ENCODE data around the gene DDX5.

DNA sequence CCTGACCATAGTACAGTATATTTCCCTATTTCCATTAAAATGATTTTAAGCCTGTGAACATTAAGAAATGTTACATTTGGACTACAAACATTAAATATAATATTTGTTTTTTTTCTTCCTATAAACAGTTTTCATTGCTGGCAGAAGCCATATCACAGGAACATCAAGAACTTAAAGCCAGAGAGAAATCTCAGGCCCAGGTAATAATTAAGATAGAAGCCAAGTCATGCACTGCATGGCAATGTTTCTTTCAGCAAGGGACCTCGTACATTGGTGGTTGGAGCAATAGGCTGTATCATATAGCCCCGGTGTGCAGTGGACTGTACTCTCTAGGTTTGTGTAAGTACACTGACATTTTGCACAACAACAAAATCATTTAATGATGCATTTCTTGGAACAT, 30.8 kb upstream of the DDX5 start:
- TF ChIP-seq TAF1 (IDR thresholded peaks at IDR 0.05; ENCODE audit: borderline replicate concordance, insufficient read depth, low read length) (no peak), POLR2AphosphoS5 (IDR thresholded peaks at IDR 0.05; ENCODE audit: low read depth, low read length) (no peak), SIN3A (IDR thresholded peaks at IDR 0.05; ENCODE audit: borderline replicate concordance, insufficient read depth, low read length) (no peak), FOXP2 (optimal IDR thresholded peaks at IDR 0.05; ENCODE audit: borderline replicate concordance, extremely low read depth, extremely low read length, insufficient read depth) (no peak)
- TF ChIP-seq, protein P1, sequence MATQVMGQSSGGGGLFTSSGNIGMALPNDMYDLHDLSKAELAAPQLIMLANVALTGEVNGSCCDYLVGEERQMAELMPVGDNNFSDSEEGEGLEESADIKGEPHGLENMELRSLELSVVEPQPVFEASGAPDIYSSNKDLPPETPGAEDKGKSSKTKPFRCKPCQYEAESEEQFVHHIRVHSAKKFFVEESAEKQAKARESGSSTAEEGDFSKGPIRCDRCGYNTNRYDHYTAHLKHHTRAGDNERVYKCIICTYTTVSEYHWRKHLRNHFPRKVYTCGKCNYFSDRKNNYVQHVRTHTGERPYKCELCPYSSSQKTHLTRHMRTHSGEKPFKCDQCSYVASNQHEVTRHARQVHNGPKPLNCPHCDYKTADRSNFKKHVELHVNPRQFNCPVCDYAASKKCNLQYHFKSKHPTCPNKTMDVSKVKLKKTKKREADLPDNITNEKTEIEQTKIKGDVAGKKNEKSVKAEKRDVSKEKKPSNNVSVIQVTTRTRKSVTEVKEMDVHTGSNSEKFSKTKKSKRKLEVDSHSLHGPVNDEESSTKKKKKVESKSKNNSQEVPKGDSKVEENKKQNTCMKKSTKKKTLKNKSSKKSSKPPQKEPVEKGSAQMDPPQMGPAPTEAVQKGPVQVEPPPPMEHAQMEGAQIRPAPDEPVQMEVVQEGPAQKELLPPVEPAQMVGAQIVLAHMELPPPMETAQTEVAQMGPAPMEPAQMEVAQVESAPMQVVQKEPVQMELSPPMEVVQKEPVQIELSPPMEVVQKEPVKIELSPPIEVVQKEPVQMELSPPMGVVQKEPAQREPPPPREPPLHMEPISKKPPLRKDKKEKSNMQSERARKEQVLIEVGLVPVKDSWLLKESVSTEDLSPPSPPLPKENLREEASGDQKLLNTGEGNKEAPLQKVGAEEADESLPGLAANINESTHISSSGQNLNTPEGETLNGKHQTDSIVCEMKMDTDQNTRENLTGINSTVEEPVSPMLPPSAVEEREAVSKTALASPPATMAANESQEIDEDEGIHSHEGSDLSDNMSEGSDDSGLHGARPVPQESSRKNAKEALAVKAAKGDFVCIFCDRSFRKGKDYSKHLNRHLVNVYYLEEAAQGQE (IDR thresholded peaks at IDR 0.05; ENCODE audit: insufficient read depth in 1 of 2, low read depth in 2 of 2, low read length in 2 of 2) = no peak

All from PFSK-1 (cell line).